LNCaP clone FGC (cell line): Measurements from ENCODE around the gene HCFC1.

ENCODE experiments used
- DNase-seq: peaks from one replicate; pipeline ENCODE4 v3.0.0-alpha.2; 2011; ENCODE audit warnings: low read depth
- H3K4me3 ChIP-seq: 2 replicates; pipeline ENCODE4 v1.5.1; 2011; ENCODE audit warnings: mild to moderate bottlenecking, low read depth, low read length, control low read depth
- CTCF ChIP-seq: IDR thresholded peaks from 2 replicates; pipeline ENCODE4 v1.5.1; 2012; ENCODE audit warnings: mild to moderate bottlenecking; ENCODE audit not compliant: control insufficient read depth, insufficient read depth; ENCODE audit errors: extremely low read depth

HCFC1 gene

GRCh38 chrX:153971450-153972367 is at the start of gene HCFC1:
Gene HCFC1, minus strand, starts transcription at chrX:153971818. Its CDS starts 978 bp downstream, at chrX:153970840.
- DNase-seq: no peak
- TF ChIP-seq CTCF: no peak
- H3K4me3 ChIP-seq: peak within 1 kb of the TSS; percentile 69

GRCh38 chrX:154021131-154021611 is 49.6 kb upstream of the HCFC1 start:
- H3K4me3 ChIP-seq: peak overlapping the region; percentile 60; the same call in 1 of the 2 replicates
- DNase-seq: no peak
- no peak for TF ChIP-seq CTCF

DNA sequence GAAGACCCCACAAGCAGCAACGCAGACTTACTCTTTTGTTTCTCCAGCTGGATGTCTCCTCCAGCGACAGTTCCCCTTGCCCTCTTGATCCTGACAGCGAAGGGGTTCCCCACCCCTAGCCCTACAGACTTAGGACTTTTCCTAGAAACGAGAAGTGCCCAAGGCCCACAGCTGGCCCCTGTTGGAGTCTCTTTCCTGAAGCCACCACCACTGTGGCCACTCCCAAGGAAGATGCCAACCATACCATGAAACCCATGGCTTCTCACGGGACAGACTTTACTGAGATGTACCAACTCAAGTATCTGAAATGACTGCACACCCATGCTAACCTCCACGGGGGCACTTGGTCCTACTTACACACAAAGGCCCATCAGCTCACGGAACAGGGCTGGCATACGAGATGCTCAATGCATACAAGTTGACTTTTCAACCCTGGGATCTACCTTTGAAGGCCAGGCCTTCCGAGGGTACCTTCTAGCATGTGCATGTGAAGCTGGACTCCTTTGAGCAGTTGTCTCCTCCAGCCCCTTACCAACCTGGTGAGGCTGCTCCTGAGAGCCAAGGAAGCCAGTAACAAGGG is 49.0 kb upstream of the HCFC1 start:
- TF ChIP-seq CTCF: no peak
- H3K4me3 ChIP-seq: peak overlapping the region; percentile 60

DNA sequence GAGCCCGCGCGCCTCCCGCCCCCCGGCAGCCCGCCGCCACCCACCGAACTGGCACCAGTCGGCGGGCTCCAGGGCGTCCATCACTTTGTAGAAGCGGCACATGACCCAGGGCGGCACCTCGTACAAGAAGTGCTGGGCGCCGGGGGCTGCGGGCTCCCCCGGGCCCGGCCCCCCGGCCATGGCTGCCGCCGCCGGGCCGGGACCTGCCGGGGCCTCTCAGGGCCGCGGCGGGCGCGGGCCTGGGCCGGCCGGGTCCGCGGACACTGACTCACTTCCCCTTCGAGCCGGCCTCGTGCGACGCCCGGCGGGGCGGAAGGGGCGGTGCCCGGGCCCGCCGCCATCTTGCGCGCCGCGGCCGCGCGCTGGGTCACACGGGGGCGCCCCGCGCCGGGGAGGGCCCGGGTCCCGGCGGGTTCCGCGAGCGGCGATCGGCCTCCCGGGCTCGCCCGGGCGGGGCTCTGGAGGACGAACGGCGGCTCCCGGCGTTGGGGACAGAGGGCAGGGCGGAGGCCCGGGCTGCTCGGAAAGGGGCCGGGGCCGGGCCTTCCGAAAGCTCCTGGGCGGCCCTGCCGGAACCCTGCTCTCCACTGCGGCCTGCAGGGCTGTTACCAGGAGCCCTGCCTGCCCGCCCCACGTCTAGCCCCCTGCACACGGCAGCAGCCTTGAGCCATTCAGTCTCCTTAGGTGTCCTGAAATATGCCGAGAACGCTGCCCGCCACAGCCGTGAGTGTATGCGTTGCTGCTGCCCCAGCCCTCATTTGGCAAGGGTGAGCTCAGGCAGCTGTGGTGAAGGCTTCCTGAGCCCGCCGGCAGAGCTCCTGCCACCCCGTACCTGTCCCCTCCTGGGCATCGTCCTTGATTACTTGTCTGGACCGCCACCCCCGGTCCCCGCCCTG is 48.3 kb upstream of the HCFC1 start, which contains the start of gene IRAK1:
Gene IRAK1, minus strand, starts transcription at position 270 of the 896 bp plus-strand sequence. Its CDS starts 90 bp downstream, at position 180.
- DNase-seq: no peak
- TF ChIP-seq CTCF: peak; percentile 24; the same call in 1 of the 2 replicates

More for the DNA sequence above, 49.0 kb upstream of the HCFC1 start:
- no peak for DNase-seq

DNA sequence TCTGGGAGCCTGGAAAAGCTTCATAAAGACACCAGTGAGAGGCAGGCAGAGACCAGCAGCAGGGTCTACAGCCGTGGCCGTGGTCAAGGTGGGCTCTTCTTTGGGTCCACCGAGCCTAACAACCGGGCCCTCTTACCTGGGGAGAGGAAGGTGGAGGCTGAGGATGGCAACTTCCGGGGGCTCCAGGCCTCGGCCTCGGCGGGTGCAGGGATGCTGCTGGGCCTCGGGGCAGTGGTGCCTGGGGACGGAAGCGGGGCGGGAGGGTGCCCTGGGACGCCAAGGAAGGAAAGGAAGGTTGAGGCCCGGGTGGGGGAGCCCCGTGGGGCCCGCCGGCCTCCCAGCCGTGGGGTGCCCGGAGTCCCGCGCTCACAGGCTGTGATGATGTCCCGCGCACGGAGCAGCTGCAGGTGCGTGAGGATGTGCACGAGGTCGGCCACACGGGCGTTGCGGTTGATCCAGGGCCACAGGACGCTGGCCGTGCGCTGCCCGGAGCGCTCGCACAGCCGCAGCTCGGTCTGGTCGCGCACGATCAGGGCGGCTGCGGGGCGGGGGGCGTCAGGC is 47.5 kb upstream of the HCFC1 start:
- no peak for TF ChIP-seq CTCF
- no peak for DNase-seq
- peak overlapping the region; percentile 66 for H3K4me3 ChIP-seq

More for the DNA sequence above, 48.3 kb upstream of the HCFC1 start, which contains the start of gene IRAK1:
- H3K4me3 ChIP-seq: peak within 1 kb of the TSS; percentile 66

DNA sequence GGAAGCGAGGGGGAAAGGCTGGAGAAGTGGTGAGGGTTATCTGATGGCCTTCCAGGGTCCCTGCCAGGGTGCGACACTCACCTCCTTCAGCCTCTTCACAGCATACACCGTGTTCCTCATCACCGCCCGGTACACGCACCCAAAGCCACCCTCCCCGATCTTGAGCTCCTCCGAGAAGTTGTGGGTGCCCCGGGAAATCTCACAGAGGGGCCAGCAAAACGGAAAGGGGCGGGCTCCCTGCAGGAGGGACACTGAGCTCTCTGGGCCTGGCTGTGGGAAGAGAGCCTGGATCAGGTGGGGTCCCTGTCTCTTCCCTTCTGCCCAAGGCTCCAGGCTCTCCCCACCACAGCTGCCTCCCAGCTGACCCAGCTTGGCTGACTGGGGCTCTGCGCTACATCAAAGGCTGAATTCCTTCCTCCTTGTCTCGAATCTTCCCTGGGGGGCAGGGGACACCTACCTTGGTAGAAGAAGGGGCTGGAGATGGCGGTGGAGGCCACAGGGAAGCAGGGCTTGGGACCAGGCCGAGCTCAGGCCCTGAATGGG is 47.0 kb upstream of the HCFC1 start:
- TF ChIP-seq CTCF: no peak

More for the DNA sequence above, 47.0 kb upstream of the HCFC1 start:
- H3K4me3 ChIP-seq: peak overlapping the region; percentile 66
- DNase-seq: no peak
